GM03348 (cell line): Measurements from ENCODE around the gene TOGARAM1.
A peak's percentile ranks its signal among the peaks of the same experiment; 100 is the strongest.
"Not testable (repeated sequence)": the region's sequence is repeated elsewhere in the genome, so short reads cannot be mapped to it uniquely, and the experiment has no call there.

ENCODE experiments used
- DNase-seq: peaks from one replicate; pipeline ENCODE4 v3.0.0; 2012; ENCODE audit warnings: low spot score

The TOGARAM1 gene

GRCh38 chr14:45044638-45045037 is 82.6 kb downstream of the TOGARAM1 start:
- DNase-seq: no peak

- no peak for DNase-seq
These were observed 86.4 kb downstream of the TOGARAM1 start for GRCh38 chr14:45048385-45048784.

DNA sequence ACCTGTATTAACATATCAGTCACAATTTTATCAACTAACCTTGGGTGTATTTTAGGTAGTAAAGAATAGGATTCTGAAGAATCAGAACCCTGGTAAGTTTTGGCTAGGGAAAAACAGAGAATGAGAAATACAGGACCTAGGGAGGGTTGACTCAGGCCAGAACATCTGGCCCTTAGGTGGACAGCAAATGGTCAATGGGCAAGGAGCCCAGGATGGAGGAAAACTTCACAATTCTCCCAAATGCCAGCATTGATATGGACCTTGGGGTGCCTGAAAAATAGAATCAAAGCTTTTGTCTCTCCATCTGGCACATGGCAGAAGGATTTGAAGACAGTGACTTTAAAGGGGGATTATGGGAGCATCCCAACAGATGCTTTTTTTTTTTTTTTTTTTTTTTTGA is 89.2 kb downstream of the TOGARAM1 start:
- DNase-seq: peak; percentile 7

DNA sequence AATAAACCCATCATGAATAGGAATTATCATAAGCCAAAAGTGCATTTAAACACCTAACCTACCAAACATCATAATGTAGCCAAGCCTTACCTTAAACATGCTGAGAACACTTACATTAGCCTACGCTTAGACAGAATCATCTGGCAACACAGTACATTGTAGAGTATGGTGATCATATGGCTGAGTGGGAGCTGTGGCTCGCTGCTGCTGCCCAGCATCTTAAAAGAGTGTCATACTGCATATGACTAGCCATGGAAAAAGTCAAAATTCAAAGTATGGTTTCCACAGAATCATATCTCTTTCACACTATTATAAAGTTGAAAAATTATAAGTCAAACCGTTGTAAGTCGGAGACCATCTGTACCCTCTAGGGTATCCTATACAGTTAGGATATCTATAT is 89.9 kb downstream of the TOGARAM1 start:
- no peak for DNase-seq

DNA sequence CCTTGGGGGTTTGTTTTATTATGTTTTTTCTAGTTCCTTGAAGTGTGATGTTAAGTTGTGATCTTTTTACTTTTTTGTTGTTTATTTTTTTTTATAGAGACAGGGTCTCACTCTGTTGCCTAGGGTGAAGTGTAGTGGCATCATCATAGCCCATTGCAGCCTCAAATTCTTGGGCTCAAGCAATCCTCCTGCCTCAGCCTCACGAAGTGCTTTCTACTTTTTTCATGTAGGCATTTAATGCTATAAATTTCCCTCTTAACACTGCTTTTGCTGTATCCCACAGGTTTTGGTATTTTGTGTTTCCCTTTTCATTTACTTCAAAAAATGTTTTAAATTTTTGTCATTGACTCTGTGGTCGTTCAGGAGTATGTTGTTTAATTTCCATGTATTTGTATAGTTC is 95.4 kb downstream of the TOGARAM1 start:
- DNase-seq: no peak

GRCh38 chr14:45057881-45058364 is 95.9 kb downstream of the TOGARAM1 start:
- no peak for DNase-seq

DNA sequence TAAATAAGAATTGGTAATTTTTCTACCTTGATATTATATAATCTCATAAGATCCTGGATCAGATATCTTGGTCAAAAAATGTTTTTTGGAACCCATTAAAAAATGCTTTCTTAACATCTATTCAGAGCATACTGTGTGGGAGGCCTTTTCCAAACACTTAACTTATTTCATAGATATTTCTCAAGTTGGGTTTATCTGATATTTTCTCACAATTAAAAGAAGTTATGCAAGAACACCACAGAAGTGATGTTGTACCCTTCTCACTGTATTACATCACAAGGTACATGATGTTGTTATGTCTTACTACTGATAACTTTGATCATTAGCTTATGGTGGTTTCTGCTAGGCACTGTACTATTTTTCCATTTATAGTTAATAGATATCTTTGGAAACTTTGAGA is 98.6 kb downstream of the TOGARAM1 start:
- DNase-seq: no peak

DNA sequence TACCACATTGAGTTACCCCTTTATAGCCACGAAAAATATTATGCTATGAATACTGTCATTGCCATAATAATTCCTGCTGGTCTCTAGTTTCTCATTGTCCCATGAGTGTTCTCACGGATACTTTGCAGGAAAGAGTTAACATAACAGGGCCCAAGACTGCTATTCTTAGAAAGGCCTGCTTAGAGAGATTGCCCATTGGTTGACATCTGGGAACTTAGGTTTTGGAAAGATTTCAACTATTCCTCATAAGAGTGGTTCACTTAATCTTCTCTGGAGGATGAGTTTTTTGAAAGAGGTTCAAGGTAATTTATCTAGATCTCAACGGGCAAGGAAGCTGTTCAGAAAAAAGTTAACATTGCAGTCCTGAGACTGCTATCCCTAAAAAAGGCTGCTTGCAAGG is 103.5 kb downstream of the TOGARAM1 start:
- DNase-seq: no peak

- DNase-seq: no peak
These were observed 104.0 kb downstream of the TOGARAM1 start for GRCh38 chr14:45065956-45066355.

DNA sequence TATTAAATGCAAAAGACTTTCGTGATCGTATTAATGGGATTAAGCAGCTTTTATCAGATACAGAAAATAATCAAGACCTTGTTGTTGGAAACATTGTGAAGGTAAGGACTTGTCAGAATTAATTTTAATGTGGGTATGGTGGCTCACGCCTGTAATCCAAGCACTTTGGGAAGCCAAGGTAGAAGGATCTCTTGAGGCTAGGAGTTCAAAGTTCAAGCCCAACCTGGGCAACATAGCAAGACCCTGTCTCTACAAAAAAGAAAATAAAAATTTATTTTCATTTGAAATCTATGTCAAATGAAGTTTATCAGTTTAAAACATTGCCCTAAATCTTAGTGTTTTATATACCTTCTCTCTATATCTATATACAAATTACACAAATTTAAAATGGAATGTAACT is 104.7 kb downstream of the TOGARAM1 start:
- no peak for DNase-seq

DNA sequence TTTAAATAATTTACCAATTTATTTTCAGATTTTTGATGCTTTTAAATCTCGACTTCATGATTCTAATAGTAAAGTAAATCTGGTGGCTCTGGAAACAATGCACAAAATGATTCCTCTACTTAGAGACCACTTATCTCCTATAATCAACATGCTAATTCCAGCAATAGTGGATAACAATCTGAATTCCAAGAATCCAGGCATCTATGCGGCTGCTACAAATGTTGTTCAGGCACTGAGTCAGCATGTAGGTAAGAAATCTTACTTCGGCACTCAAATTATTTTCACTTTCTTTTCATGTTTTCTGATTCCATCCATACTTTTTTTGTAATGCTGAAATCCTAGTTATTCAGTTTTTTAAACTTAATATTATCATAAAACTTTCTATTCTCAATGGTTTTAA is 106.4 kb downstream of the TOGARAM1 start:
- no peak for DNase-seq

- no peak for DNase-seq
These were observed 108.2 kb downstream of the TOGARAM1 start for GRCh38 chr14:45070215-45070614.

- DNase-seq: no peak
These were observed 110.1 kb downstream of the TOGARAM1 start for GRCh38 chr14:45072126-45072525.

DNA sequence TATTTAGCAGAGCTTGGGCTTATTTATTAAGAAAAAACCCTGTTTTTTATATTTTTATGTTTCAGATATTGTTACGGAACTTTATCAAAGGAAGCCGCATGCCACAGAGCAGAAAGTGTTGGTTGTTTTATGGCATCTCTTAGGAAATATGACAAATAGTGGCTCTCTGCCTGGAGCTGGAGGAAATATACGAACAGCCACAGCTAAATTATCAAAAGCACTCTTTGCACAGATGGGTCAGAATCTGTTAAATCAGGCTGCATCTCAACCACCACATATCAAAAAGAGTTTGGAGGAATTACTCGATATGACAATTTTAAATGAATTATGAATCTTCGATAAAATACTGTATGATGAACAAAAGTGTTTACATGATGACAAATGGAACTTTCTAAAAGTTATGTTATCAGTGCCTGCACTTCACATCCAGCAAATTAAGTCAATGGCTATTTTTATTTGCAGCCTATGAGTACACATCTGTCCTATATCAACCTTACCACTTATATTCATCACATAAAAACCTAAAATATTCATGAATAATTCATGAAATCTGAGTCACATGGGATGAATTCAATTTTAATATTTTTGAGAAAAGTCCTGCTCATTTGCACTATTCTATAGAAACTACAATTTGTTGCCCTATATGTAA is 111.4 kb downstream of the TOGARAM1 start:
- DNase-seq: no peak

DNA sequence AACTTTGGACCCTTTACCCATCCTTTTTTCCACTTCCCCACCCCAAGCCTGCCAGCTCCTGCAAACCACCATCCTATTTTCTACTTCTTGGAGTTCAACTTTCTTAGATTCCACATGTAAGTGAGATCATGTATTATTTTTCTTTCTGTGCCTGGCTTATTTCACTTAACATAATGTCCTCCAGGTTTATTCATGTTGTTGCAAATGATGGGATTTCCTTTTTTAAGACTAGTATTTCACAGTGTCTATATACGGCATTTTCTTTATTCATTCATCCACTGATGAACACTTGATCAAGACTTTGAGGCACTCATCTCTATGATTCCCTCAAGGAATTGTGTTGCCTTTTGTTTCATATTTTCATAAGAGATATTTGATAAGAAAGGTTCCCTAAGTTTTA is 116.3 kb downstream of the TOGARAM1 start:
- no peak for DNase-seq

GRCh38 chr14:45080416-45080968 is 118.5 kb downstream of the TOGARAM1 start:
- DNase-seq: not testable (repeated sequence)

GRCh38 chr14:45081096-45081495 is 119.1 kb downstream of the TOGARAM1 start:
- DNase-seq: not testable (repeated sequence)

GRCh38 chr14:45082420-45082819 is 120.4 kb downstream of the TOGARAM1 start:
- no peak for DNase-seq

GRCh38 chr14:45083617-45083975 is 121.6 kb downstream of the TOGARAM1 start:
- no peak for DNase-seq

- DNase-seq: peak; percentile 99
These were observed 122.2 kb downstream of the TOGARAM1 start, which contains the start of gene PRPF39 for GRCh38 chr14:45083976-45084722. TSS of gene PRPF39 (plus strand) at chr14:45084116. CDS start at chr14:45095240, 11,124 bp downstream.

DNA sequence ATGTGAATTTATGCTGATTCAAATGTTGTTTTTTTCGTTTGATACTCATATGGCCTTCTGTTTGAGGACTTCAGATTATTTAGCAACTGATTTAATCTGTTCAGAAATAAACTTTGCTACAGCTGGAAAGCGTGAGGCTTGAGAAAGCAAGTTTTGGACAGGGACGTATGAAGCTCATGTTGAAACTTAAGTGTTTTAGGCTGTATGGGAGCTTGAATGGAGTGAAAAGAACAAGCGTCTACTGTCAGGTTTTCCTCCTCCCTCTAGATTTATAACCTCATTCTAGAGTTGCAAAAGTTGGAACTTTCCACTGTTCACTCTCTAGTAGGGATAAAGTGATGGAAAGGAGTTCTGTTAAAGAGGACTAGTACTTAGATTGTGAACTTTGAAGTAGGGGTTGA is 123.0 kb downstream of the TOGARAM1 start:
- peak; percentile 26 for DNase-seq

- DNase-seq: peak; percentile 31
These were observed 127.8 kb downstream of the TOGARAM1 start for GRCh38 chr14:45089813-45090212.

- peak; percentile 32 for DNase-seq
These were observed 129.7 kb downstream of the TOGARAM1 start for GRCh38 chr14:45091710-45092109.
